Epithelial cell of prostate (primary cell): Measurements from ENCODE around the gene FIBCD1.

Experiments
- DNase-seq: peaks from one replicate; pipeline ENCODE4 v3.0.0-alpha.2; 2011; ENCODE audit warnings: low read depth, low spot score
- H3K27ac ChIP-seq: fragments of 450-650 bp; 2 replicates; pipeline ENCODE4 v1.5.1; 2017; ENCODE audit warnings: mild to moderate bottlenecking

Gene FIBCD1

GRCh38 chr9:130939405-130940026, 469 bp upstream of the FIBCD1 start:
- H3K27ac ChIP-seq, result no peak overlapping the region
- DNase-seq, result no peak

GRCh38 chr9:130938184-130938651, 829 bp downstream of the FIBCD1 start:
- DNase-seq, result no peak

GRCh38 chr9:130937146-130938076, 1.6 kb downstream of the FIBCD1 start:
- no peak overlapping the region for H3K27ac ChIP-seq
- no peak for DNase-seq

More at GRCh38 chr9:130938184-130938651, 829 bp downstream of the FIBCD1 start:
- H3K27ac ChIP-seq, result no peak overlapping the region

- no peak for DNase-seq
- peak overlapping the region; percentile 27 for H3K27ac ChIP-seq
These were observed 2.5 kb downstream of the FIBCD1 start for GRCh38 chr9:130936285-130937117.

- no peak for DNase-seq
- peak overlapping the region; percentile 27 for H3K27ac ChIP-seq
These were observed 3.3 kb downstream of the FIBCD1 start for GRCh38 chr9:130935648-130936271.

GRCh38 chr9:130934702-130935647, 4.1 kb downstream of the FIBCD1 start:
- no peak overlapping the region for H3K27ac ChIP-seq
- DNase-seq, result no peak

- no peak overlapping the region for H3K27ac ChIP-seq
- DNase-seq, result no peak
These were observed 4.8 kb downstream of the FIBCD1 start for GRCh38 chr9:130934246-130934645.

GRCh38 chr9:130933114-130934046, 5.7 kb downstream of the FIBCD1 start:
- no peak for DNase-seq
- no peak overlapping the region for H3K27ac ChIP-seq

- no peak for DNase-seq
- no peak overlapping the region for H3K27ac ChIP-seq
These were observed 6.6 kb downstream of the FIBCD1 start for GRCh38 chr9:130932255-130933079.

- H3K27ac ChIP-seq, result no peak overlapping the region
- DNase-seq, result no peak
These were observed 7.4 kb downstream of the FIBCD1 start for GRCh38 chr9:130931508-130932254.

- H3K27ac ChIP-seq, result no peak overlapping the region
- no peak for DNase-seq
These were observed 8.2 kb downstream of the FIBCD1 start for GRCh38 chr9:130930804-130931349.

- DNase-seq, result no peak
- no peak overlapping the region for H3K27ac ChIP-seq
These were observed 8.8 kb downstream of the FIBCD1 start for GRCh38 chr9:130930132-130930803.

- DNase-seq, result no peak
- no peak overlapping the region for H3K27ac ChIP-seq
These were observed 9.4 kb downstream of the FIBCD1 start for GRCh38 chr9:130929571-130930038.

GRCh38 chr9:130927995-130928900, 10.8 kb downstream of the FIBCD1 start:
- peak overlapping the region; percentile 86 for H3K27ac ChIP-seq
- DNase-seq, result peak; percentile 61
